HepG2 (cell line): ENCODE measurements around the gene CLPTM1L. TPM values are rescaled to one million over a fixed set of nuclear protein-coding genes. Genes with fewer than 3 reads are reported as not detected.
"Not testable (repeated sequence)": the region's sequence is repeated elsewhere in the genome, so short reads cannot be mapped to it uniquely, and the experiment has no call there.

Experiments
- ATAC-seq: fragments of 200-7000 bp; cut with Tn5 transposase; 3 replicates; pipeline ENCODE4 v1.9.1; 2020; ENCODE audit warnings: mild to moderate bottlenecking, moderate library complexity
- BruUV-seq: library from RNA; stranded (reverse); fragments of 400-500 nt; replicated peaks from 2 replicates; lab custom pipeline; 2021; lab: Mats Ljungman, UMichigan
- CTCF ChIA-PET: fragments of 300-600 bp; formaldehyde crosslinking; extraction: SDS; loops from one replicate; lab custom pipeline; 2021; ENCODE audit warnings: low total read pairs, inconsistent platforms, low intra/inter-chr PET ratio; lab: Yijun Ruan, JAX
- POLR2A ChIA-PET: fragments of 350-600 bp; sonication (Branson Sonifier 250); formaldehyde crosslinking; loops from one replicate; lab custom pipeline; 2020; ENCODE audit warnings: antibody characterized with exemption, inconsistent platforms; lab: Yijun Ruan, JAX
- DNase-seq: peaks from one replicate; pipeline ENCODE4 v3.0.0-alpha.2; 2015; ENCODE audit warnings: low spot score
- FAIRE-seq: peaks from 3 replicates; lab custom pipeline; 2011; peaks lifted over from hg19 to GRCh38; lab: Jason Lieb, UNC
- H2AFZ ChIP-seq: one replicate; pipeline ENCODE4 v1.6.1; 2011; ENCODE audit warnings: low read length, inconsistent platforms
- H3K27ac ChIP-seq: fragments of 300-600 bp; 3 replicates; pipeline ENCODE4 v1.8.0; 2011; ENCODE audit warnings: mixed run types, mild to moderate bottlenecking, mixed read lengths, low read length, inconsistent platforms; ENCODE audit not compliant: insufficient read depth; ENCODE audit errors: extremely low read length
- H3K27me3 ChIP-seq, 2 experiments: fragments of 200-600 bp in 1 of 2; 2 replicates in 1 of 2; 3 replicates in 1 of 2; pipeline versions ENCODE4 v1.6.0 to v1.8.0; 2011; ENCODE audit warnings: low read length in 2 of 2, mild to moderate bottlenecking in 2 of 2, moderate library complexity in 2 of 2, inconsistent platforms in 1 of 2; ENCODE audit not compliant: insufficient read depth in 2 of 2, control insufficient read depth in 1 of 2
- H3K36me3 ChIP-seq, 2 experiments: fragments of 200-600 bp in 1 of 2; replicated peaks in 1 of 2; 2 replicates in 1 of 2; 3 replicates in 1 of 2; pipeline versions ENCODE4 v1.5.1 to v1.8.0; 2011; ENCODE audit warnings: low read length in 2 of 2, inconsistent platforms in 1 of 2; ENCODE audit not compliant: insufficient read depth in 2 of 2, control insufficient read depth in 1 of 2
- H3K4me1 ChIP-seq: 2 replicates; pipeline ENCODE4 v1.5.1; 2012; ENCODE audit warnings: low read length, inconsistent platforms; ENCODE audit not compliant: insufficient read depth
- H3K4me2 ChIP-seq: 2 replicates; pipeline ENCODE4 v1.6.0; 2011; ENCODE audit warnings: low read depth, low read length, inconsistent platforms
- H3K4me3 ChIP-seq, 3 experiments: fragments of 200-600 bp in 1 of 3; sonication (generic), shearing (Covaris generic) in 1 of 3; replicated peaks in 1 of 3; 2 replicates each; pipeline ENCODE4 v1.5.1; 2011 to 2016; ENCODE audit warnings: low read length in 3 of 3, inconsistent platforms in 2 of 3, low read depth in 2 of 3, mild to moderate bottlenecking in 2 of 3, control low read depth in 1 of 3, mixed read lengths in 1 of 3; ENCODE audit not compliant: insufficient read depth in 1 of 3
- H3K79me2 ChIP-seq: one replicate; pipeline ENCODE4 v1.6.1; 2011; ENCODE audit warnings: low read length, inconsistent platforms; ENCODE audit not compliant: insufficient read depth
- H3K9ac ChIP-seq: 2 replicates; pipeline ENCODE4 v1.6.0; 2011; ENCODE audit warnings: mild to moderate bottlenecking, low read depth, low read length, inconsistent platforms; ENCODE audit not compliant: insufficient read depth
- H3K9me3 ChIP-seq: 2 replicates; pipeline ENCODE4 v1.5.1; 2012; ENCODE audit warnings: mild to moderate bottlenecking, low read length
- H4K20me1 ChIP-seq: 2 replicates; pipeline ENCODE4 v1.6.0; 2011; ENCODE audit warnings: inconsistent platforms, mild to moderate bottlenecking, low read length, moderate library complexity; ENCODE audit not compliant: insufficient read depth
- FOXK2 ChIP-seq: fragments of 450-650 bp; IDR thresholded peaks from 2 replicates; pipeline ENCODE4 v1.6.1; 2016
- SKI ChIP-seq: fragments of 450-650 bp; IDR thresholded peaks from one replicate; pipeline ENCODE4 v1.6.1; 2018; ENCODE audit warnings: mild to moderate bottlenecking; ENCODE audit not compliant: partially characterized antibody
- WGBS: methylation state at CpG from one replicate; pipeline ENCODE4 v1.1.6; 2017; ENCODE audit warnings: low lambda C conversion rate; 5-methylcytosine and 5-hydroxymethylcytosine counted together
- in situ Hi-C: cut with HindIII; loops from 2 replicates; pipeline ENCODE4 v1.10.0; 2017; ENCODE audit warnings: low pct_unique_long_range_greater_than_20kb; ENCODE audit not compliant: extremely low pct_ligation_motif_present
- intact Hi-C: fragments of 100-400 bp; cut with micrococcal nuclease; formaldehyde crosslinking; loops from one replicate; pipeline ENCODE4 v1.10.0; 2022; ENCODE audit not compliant: unreplicated experiment
- polyA plus RNA-seq, 8 experiments: library from polyadenylated mRNA; depleted of rRNA in 3 of 8; stranded (reverse) in 7 of 8; unstranded in 1 of 8; fragments of >200 nt; fragmentation: Illumina TruSeq in 4 of 8; extraction: Trizol in 4 of 8; gene quantifications; 2 replicates each; pipeline versions ENCODE4 v1.2.1 to v1.2.3, GENCODE V29; 2011 to 2016; ENCODE audit warnings: low read depth in 4 of 8, missing spikeins in 1 of 8, mixed read lengths in 1 of 8; ENCODE audit not compliant: insufficient read depth in 1 of 8
- total RNA-seq, 5 experiments: library from RNA; depleted of rRNA; stranded (reverse); fragments of >200 nt; fragmentation: Illumina TruSeq; extraction: Trizol; gene quantifications; 2 replicates each; pipeline ENCODE4 v1.2.3, GENCODE V29; 2016; ENCODE audit warnings: low read depth in 1 of 5

Gene CLPTM1L
- total and polyA plus RNA-seq, 2 of the 13 experiments (the other 11 are each of a cell fraction or from before 2014, with no cell fraction given), result 80.3 to 124 TPM

- H3K9me3 ChIP-seq, H3K27ac ChIP-seq, H3K4me3 ChIP-seq, H3K9ac ChIP-seq, H3K27me3 ChIP-seq, intact Hi-C loops, in situ Hi-C loops, BruUV-seq, H3K79me2 ChIP-seq, H2AFZ ChIP-seq, H3K4me2 ChIP-seq, ATAC-seq, CTCF ChIA-PET: not testable (repeated sequence)
- WGBS, result 22% methylated on average over 6 of the region's 6 CpGs
- TF ChIP-seq FOXK2 (peak; percentile 40; the same call in 1 of the 2 replicates), SKI (peak; percentile 68)
- FAIRE-seq (peak; percentile 42), DNase-seq (peak; percentile 49)
- POLR2A ChIA-PET, result interaction anchor here (1.2 to 3.1 kb wide), 3 partner anchors 12 to 32 kb away, joined by 3 to 12 read pairs (median 5); partner anchors contain the start of genes CLPTM1L and TERT
- peaks cover 17% of the 10 kb centered on the region for H4K20me1 ChIP-seq
- H3K4me1 ChIP-seq, result peaks cover 28% of the 10 kb centered on the region
- H3K36me3 ChIP-seq, result peaks cover 26 to 39% of the 10 kb centered on the region in 2 experiments; a peak in 4 of 5 replicates
These were observed 17.8 kb downstream of the CLPTM1L start for GRCh38 chr5:1326901-1327756.

GRCh38 chr5:1326532-1326875, 18.4 kb downstream of the CLPTM1L start:
- H3K9ac ChIP-seq, intact Hi-C loops, DNase-seq, ATAC-seq, H3K79me2 ChIP-seq, H3K4me3 ChIP-seq, BruUV-seq, H2AFZ ChIP-seq, H3K9me3 ChIP-seq, CTCF ChIA-PET, H3K27ac ChIP-seq, H3K27me3 ChIP-seq, in situ Hi-C loops, H3K4me2 ChIP-seq, FAIRE-seq: not testable (repeated sequence)
- Histone ChIP-seq H3K4me1 (peaks cover 28% of the 10 kb centered on the region), H4K20me1 (peaks cover 17% of the 10 kb centered on the region), H3K36me3 (peaks cover 23 to 45% of the 10 kb centered on the region in 2 experiments; a peak in 4 of 5 replicates)
- POLR2A ChIA-PET, result interaction anchor here (1.2 to 3.1 kb wide), 2 partner anchors 19 to 32 kb away, joined by 5 to 12 read pairs; partner anchors contain the start of genes CLPTM1L and TERT
- 38% methylated on average over 5 of the region's 5 CpGs for WGBS
